ENCODE results near the gene GALNT16.

Gene GALNT16

DNA sequence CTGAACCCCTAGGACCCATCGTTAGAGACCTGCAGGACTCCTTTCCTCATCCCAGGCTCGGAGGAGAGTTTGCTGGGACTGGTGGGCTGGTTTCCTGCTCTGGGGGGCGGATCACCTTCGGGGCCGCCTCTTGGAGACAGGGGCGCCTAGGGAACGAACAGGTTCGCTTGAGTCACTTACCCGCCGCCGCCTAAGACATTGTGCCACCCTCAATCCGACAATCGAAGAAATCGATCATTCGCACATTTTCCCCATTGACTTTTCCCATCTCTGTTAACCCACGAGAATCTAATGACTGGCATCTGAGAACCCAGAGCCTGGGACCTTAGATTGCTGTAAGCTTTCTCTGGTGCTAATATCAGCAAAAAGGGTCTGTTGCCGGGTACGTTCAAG is 138.9 kb downstream of the GALNT16 start:
- no peak for DNase-seq (ENCODE audit: low spot score)
- TF ChIP-seq, protein P1, sequence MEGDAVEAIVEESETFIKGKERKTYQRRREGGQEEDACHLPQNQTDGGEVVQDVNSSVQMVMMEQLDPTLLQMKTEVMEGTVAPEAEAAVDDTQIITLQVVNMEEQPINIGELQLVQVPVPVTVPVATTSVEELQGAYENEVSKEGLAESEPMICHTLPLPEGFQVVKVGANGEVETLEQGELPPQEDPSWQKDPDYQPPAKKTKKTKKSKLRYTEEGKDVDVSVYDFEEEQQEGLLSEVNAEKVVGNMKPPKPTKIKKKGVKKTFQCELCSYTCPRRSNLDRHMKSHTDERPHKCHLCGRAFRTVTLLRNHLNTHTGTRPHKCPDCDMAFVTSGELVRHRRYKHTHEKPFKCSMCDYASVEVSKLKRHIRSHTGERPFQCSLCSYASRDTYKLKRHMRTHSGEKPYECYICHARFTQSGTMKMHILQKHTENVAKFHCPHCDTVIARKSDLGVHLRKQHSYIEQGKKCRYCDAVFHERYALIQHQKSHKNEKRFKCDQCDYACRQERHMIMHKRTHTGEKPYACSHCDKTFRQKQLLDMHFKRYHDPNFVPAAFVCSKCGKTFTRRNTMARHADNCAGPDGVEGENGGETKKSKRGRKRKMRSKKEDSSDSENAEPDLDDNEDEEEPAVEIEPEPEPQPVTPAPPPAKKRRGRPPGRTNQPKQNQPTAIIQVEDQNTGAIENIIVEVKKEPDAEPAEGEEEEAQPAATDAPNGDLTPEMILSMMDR (conservative IDR thresholded peaks at IDR 0.05; ENCODE audit: low read depth) = no peak
- H3K27ac ChIP-seq = peak overlapping the region; percentile 83
- POLR2A ChIA-PET (ENCODE audit: low non-redundant PET) = interaction anchor here (0.5 kb wide), 1 partner anchor 716 kb away, joined by 6 read pairs; no protein-coding TSS in a partner anchor
- CTCF ChIA-PET = no interaction called here

DNA sequence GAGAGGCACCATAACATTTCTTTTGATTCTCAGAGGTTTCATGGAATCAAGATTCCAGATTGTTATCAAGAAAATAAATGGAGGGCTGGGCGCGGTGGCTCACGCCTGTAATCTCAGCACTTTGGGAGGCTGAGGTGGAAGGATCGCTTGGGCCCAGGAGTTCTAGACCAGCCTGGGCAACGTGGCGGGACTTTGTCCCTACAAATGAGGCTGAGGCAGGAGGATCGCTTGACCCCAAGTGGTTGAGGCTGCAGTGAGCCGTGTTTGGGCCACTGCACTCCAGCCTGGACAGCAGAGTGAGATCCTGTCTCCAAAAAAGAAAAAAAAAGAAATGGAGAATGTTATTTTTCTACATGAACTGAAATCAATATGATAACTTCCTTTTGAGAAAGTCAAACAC is 139.8 kb downstream of the GALNT16 start:
- POLR2A ChIA-PET (ENCODE audit: low non-redundant PET) = no interaction called here
- CTCF ChIA-PET = no interaction called here
- no peak for DNase-seq (ENCODE audit: low spot score)
- no peak overlapping the region for H3K27ac ChIP-seq
- TF ChIP-seq, protein P1 (conservative IDR thresholded peaks at IDR 0.05; ENCODE audit: low read depth) = no peak

DNA sequence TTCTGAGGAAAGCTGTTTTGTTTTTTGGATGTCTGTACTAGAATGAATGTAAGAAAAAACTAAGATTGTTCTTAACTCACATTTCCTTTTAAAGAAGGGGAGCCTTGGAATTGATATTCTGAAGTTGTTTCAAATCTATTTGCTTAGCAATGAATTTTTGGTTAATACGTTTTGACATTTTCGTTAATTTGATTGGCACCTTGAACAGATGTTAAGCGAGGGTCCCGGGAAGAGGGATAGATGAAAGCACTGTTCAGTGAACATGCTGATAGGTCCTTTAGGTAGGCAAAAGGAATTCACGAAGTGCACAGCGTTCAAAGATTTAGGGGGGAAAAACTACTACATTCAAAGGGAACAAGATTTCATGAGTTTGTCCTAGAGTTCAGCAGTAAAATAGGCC is 140.2 kb downstream of the GALNT16 start:
- DNase-seq (ENCODE audit: low spot score) = no peak
- H3K27ac ChIP-seq = no peak overlapping the region
- ChIA-PET POLR2A (ENCODE audit: low non-redundant PET) (no interaction called here), CTCF (no interaction called here)
- TF ChIP-seq, protein P1 (conservative IDR thresholded peaks at IDR 0.05; ENCODE audit: low read depth) = no peak

DNA sequence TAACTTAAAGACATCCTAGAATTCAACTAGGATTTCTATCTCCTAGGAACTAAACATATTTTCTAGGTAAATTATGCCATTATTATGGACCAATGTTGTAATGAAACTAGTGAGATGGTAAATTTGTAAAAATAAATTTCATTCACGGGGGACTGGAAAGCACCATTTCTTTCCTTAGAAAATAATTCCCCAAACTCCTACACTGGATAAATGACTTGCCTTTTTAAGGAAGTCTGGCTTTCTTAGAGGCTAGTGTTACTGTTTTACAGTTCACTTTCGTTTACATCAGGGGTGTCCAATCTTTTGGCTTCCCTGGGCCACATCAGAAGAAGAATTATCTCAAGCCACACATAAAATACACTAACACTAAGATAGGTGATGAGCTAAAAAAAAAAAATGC is 141.9 kb downstream of the GALNT16 start:
- TF ChIP-seq, protein P1 (conservative IDR thresholded peaks at IDR 0.05; ENCODE audit: low read depth) = no peak
- DNase-seq (ENCODE audit: low spot score) = no peak
- ChIA-PET CTCF (interaction anchor here (0.6 kb wide), 2 partner anchors 173 to 560 kb away, joined by 3 read pairs; no protein-coding TSS in a partner anchor), POLR2A (ENCODE audit: low non-redundant PET) (interaction anchor here (0.6 kb wide), 1 partner anchor 57 kb away, joined by 3 read pairs; no protein-coding TSS in a partner anchor)
- H3K27ac ChIP-seq = no peak overlapping the region

DNA sequence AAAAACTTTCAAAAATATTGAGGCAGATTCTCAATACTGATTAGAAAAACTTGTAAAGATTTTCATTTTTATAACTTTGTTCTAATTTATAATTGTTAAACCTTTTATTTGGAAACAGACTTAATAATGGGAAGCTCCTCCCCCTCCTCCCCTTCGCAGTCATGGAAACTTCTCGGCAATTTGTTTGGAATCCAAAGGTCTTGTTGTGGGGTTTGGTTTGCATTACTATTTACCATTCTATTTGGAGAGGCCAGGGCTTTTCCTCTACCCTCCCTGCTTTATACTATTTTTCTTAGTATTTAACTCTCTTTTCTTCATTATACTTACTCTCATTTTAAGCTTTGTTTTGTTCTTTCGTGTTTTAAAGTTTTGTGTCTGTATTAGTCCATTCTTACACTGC is 144.5 kb downstream of the GALNT16 start:
- no peak for DNase-seq (ENCODE audit: low spot score)
- ChIA-PET POLR2A (ENCODE audit: low non-redundant PET) (no interaction called here), CTCF (no interaction called here)
- TF ChIP-seq, protein P1 (conservative IDR thresholded peaks at IDR 0.05; ENCODE audit: low read depth) = no peak
- H3K27ac ChIP-seq = no peak overlapping the region

DNA sequence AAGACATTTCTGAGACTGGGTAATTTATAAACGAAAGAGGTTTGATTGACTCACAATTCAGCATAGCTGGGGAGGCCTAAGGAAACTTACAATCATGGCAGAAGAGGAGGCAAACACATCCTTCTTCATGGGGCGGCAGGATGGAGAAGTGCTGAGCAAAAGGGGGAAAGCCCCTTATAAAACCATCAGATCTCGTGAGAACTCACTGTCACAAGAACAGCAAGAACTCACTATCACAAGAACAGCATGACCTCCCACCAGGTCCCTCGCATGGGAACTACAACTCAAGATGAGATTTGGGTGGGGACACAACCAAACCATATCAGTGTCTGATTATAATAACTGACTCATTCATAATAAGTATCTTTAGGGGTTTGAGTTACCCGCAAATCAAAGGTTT is 144.9 kb downstream of the GALNT16 start:
- DNase-seq (ENCODE audit: low spot score) = no peak
- TF ChIP-seq, protein P1 (conservative IDR thresholded peaks at IDR 0.05; ENCODE audit: low read depth) = no peak
- H3K27ac ChIP-seq = no peak overlapping the region
- ChIA-PET CTCF (no interaction called here), POLR2A (ENCODE audit: low non-redundant PET) (no interaction called here)

DNA sequence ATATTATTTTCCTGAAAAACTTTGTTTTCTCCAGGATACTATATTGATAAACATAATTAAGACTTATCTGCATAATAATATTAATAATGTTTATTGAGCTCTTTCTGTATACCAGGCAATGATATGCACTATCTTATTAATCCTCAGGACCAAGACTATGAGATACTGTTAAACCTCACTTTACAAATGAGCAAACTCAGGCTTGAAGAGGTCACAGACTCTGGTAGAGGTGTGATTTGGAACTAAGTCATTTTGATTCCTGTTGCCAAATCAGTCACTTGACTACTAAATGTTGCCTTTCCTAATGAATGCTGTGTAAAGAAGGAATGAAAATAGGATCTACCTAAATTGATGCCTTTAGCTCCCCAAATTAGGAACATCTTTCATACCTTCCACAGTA is 145.8 kb downstream of the GALNT16 start:
- no peak for DNase-seq (ENCODE audit: low spot score)
- H3K27ac ChIP-seq = no peak overlapping the region
- ChIA-PET POLR2A (ENCODE audit: low non-redundant PET) (no interaction called here), CTCF (no interaction called here)
- TF ChIP-seq, protein P1 (conservative IDR thresholded peaks at IDR 0.05; ENCODE audit: low read depth) = no peak

All from RWPE1 (cell line).